GM12891 (cell line): ENCODE results near the gene DDO.

ENCODE experiments used
- PAX5 ChIP-seq: IDR thresholded peaks from 2 replicates; pipeline ENCODE4 v1.6.1; 2011; ENCODE audit warnings: low read length, moderate library complexity, mild to moderate bottlenecking; ENCODE audit not compliant: insufficient read depth, severe bottlenecking
- POLR2A ChIP-seq: IDR thresholded peaks from 2 replicates; pipeline ENCODE4 v1.6.1; 2011; ENCODE audit warnings: low read depth, low read length, control low read depth
- POLR2AphosphoS5 ChIP-seq: IDR thresholded peaks from 2 replicates; pipeline ENCODE4 v1.6.1; 2011; ENCODE audit warnings: low read depth, low read length, control low read depth
- SPI1 ChIP-seq: IDR thresholded peaks from 2 replicates; pipeline ENCODE4 v1.6.1; 2011; ENCODE audit warnings: low read depth, low read length, control low read depth
- TAF1 ChIP-seq: IDR thresholded peaks from 2 replicates; pipeline ENCODE4 v1.6.1; 2011; ENCODE audit warnings: low read depth, low read length, control low read depth

GRCh38 chr6:110398778-110399177, 16.6 kb downstream of the DDO start:
- TF ChIP-seq POLR2AphosphoS5 (no peak), POLR2A (no peak), TAF1 (no peak), PAX5 (no peak), SPI1 (no peak)
